ENCODE measurements around the gene IFNA1.

IFNA1 gene

DNA sequence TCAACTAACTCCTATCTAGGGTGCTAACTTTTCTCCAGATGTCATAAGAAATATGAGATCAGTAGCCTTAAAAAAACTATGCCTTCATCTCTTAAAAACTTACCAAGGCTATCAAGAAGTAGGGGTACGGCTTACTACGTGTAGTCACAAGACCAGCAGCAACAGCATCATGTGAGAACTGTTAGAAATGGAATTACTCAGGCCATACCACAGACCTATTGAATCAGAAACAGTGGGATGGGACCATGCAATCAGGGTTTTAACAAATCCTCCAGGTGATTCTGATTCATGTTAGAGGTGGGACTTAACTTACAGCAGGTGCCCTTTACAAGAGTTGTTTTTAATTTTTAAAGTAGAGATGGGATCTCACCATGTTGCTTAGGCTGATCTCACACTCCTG lies 37.2 kb downstream of the IFNA1 start:
- Histone ChIP-seq H3K4me2 (ENCODE audit: low read depth, low read length) (no peak overlapping the region), H3K27ac (ENCODE audit: low read length) (no peak overlapping the region), H3K9me3 (replicated peaks; ENCODE audit: insufficient read depth, low read length) (no peaks in the 10 kb centered on the region), H3K9me2 (replicated peaks; ENCODE audit: insufficient read depth, low read length) (no peaks in the 10 kb centered on the region), H2AFZ (ENCODE audit: low read length) (no peak overlapping the region), H3F3A (ENCODE audit: insufficient read depth, low read length) (no peaks in the 10 kb centered on the region), H4K20me1 (ENCODE audit: insufficient read depth, low read length) (no peaks in the 10 kb centered on the region), H3K4me3 (ENCODE audit: low read length) (no peak overlapping the region), H3K9ac (ENCODE audit: low read length) (no peak overlapping the region), H3K36me3 (replicated peaks; ENCODE audit: insufficient read depth, low read length) (no peaks in the 10 kb centered on the region), H3K4me1 (ENCODE audit: low read length) (peaks cover 17% of the 10 kb centered on the region), H3K27me3 (replicated peaks; ENCODE audit: insufficient read depth, low read length) (no peaks in the 10 kb centered on the region), H3K79me2 (ENCODE audit: low read length) (no peaks in the 10 kb centered on the region)
- no peak for TF ChIP-seq CTCF (IDR thresholded peaks at IDR 0.05; ENCODE audit: low read length)
- TF ChIP-seq EZH2 (optimal IDR thresholded peaks at IDR 0.05; ENCODE audit: low read depth, low read length), result no peak
- no peak for TF ChIP-seq EZH2phosphoT487 (IDR thresholded peaks at IDR 0.05; ENCODE audit: low read length)
- no peak for DNase-seq

GRCh38 chr9:21479152-21479702 lies 39.0 kb downstream of the IFNA1 start:
- TF ChIP-seq EZH2 (optimal IDR thresholded peaks at IDR 0.05; ENCODE audit: low read depth, low read length) (no peak), CTCF (IDR thresholded peaks at IDR 0.05; ENCODE audit: low read length) (no peak), EZH2phosphoT487 (IDR thresholded peaks at IDR 0.05; ENCODE audit: low read length) (no peak)
- no peak for DNase-seq
- Histone ChIP-seq H2AFZ (ENCODE audit: low read length) (no peak overlapping the region), H3K27me3 (replicated peaks; ENCODE audit: insufficient read depth, low read length) (no peaks in the 10 kb centered on the region), H4K20me1 (ENCODE audit: insufficient read depth, low read length) (no peaks in the 10 kb centered on the region), H3K4me1 (ENCODE audit: low read length) (peaks cover 17% of the 10 kb centered on the region), H3K79me2 (ENCODE audit: low read length) (no peaks in the 10 kb centered on the region), H3K9ac (ENCODE audit: low read length) (no peak overlapping the region), H3K4me2 (ENCODE audit: low read depth, low read length) (no peak overlapping the region), H3K9me3 (replicated peaks; ENCODE audit: insufficient read depth, low read length) (no peaks in the 10 kb centered on the region), H3K27ac (ENCODE audit: low read length) (no peak overlapping the region), H3F3A (ENCODE audit: insufficient read depth, low read length) (no peaks in the 10 kb centered on the region), H3K4me3 (ENCODE audit: low read length) (no peak overlapping the region), H3K9me2 (replicated peaks; ENCODE audit: insufficient read depth, low read length) (no peaks in the 10 kb centered on the region), H3K36me3 (replicated peaks; ENCODE audit: insufficient read depth, low read length) (no peaks in the 10 kb centered on the region)

- Histone ChIP-seq H3K79me2 (ENCODE audit: low read length) (no peaks in the 10 kb centered on the region), H3F3A (ENCODE audit: insufficient read depth, low read length) (no peaks in the 10 kb centered on the region), H3K9ac (ENCODE audit: low read length) (no peak overlapping the region), H3K36me3 (replicated peaks; ENCODE audit: insufficient read depth, low read length) (no peaks in the 10 kb centered on the region), H3K4me2 (ENCODE audit: low read depth, low read length) (peak overlapping the region; percentile 52), H3K9me2 (replicated peaks; ENCODE audit: insufficient read depth, low read length) (no peaks in the 10 kb centered on the region), H4K20me1 (ENCODE audit: insufficient read depth, low read length) (no peaks in the 10 kb centered on the region), H2AFZ (ENCODE audit: low read length) (no peak overlapping the region), H3K4me3 (ENCODE audit: low read length) (no peak overlapping the region), H3K4me1 (ENCODE audit: low read length) (peaks cover 17% of the 10 kb centered on the region), H3K9me3 (replicated peaks; ENCODE audit: insufficient read depth, low read length) (no peaks in the 10 kb centered on the region), H3K27me3 (replicated peaks; ENCODE audit: insufficient read depth, low read length) (no peaks in the 10 kb centered on the region), H3K27ac (ENCODE audit: low read length) (no peak overlapping the region)
- TF ChIP-seq EZH2 (optimal IDR thresholded peaks at IDR 0.05; ENCODE audit: low read depth, low read length) (no peak), CTCF (IDR thresholded peaks at IDR 0.05; ENCODE audit: low read length) (no peak), EZH2phosphoT487 (IDR thresholded peaks at IDR 0.05; ENCODE audit: low read length) (no peak)
- DNase-seq, result no peak
Measured at GRCh38 chr9:21481470-21482056, 41.3 kb downstream of the IFNA1 start.
